Measurements from ENCODE around the gene DSCAML1.

DSCAML1 gene

DNA sequence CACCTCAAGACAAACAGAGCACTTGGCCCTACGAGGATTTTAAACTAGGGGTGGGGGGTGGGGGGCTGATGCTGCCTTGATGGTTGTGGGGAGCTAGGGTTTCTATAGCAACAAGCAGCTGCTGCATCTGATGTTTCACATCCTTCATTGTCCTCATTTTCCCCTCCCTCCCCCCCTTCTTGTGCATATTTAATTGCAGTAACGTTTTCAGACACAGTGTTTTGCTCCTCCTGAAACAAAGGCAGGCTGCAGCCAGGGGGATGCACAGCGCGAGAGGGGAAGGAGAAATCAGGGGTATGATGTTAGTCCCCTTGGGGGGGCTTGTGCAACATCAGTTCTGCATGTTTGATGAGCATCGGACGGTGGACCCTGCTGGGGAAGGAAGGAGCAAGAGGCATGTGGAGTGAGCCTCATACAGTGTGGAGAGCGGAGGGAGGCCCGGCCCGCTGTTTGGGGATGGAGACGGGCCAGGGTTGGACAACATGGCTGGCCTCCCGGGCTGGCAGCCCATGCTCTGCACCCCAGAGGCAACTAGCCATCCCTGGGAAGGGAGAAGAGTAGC is 261.1 kb downstream of the DSCAML1 start:
- DNase-seq, result peak; percentile 88

DNA sequence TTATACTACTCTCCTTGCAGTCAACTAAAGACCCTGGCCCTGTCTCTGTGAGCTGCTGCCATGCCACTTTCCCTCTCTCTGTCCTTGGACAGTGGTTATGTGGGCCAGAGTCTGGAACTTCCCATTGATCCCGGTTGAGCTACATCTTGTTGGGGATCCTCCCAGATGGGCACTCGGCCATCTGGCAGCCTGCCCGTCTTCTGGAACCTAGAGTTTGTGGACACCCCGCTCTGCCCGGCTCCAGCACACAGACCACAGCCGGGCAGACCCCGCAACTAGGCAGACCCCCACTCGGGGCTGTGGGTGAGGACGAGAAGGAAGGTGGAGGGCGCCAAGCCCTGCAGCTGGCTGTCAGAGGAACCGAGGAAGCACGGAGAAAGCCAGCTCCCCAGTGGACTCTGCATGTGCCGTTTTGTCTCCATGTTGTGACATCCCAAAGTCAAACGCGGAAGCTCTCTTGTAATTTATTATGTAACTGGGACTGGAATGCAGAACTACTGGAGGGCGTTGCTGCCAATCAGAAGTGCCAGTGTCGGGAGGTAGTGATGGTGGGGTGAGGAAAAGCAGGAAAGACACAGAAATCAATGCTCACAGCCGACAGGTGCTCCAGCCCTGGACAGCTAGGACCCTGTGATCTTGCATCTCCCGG is 261.7 kb downstream of the DSCAML1 start:
- DNase-seq, result peak; percentile 88

GRCh38 chr11:117532568-117532967 is 264.4 kb downstream of the DSCAML1 start:
- DNase-seq, result no peak

GRCh38 chr11:117529816-117530215 is 267.2 kb downstream of the DSCAML1 start:
- DNase-seq, result no peak

DNA sequence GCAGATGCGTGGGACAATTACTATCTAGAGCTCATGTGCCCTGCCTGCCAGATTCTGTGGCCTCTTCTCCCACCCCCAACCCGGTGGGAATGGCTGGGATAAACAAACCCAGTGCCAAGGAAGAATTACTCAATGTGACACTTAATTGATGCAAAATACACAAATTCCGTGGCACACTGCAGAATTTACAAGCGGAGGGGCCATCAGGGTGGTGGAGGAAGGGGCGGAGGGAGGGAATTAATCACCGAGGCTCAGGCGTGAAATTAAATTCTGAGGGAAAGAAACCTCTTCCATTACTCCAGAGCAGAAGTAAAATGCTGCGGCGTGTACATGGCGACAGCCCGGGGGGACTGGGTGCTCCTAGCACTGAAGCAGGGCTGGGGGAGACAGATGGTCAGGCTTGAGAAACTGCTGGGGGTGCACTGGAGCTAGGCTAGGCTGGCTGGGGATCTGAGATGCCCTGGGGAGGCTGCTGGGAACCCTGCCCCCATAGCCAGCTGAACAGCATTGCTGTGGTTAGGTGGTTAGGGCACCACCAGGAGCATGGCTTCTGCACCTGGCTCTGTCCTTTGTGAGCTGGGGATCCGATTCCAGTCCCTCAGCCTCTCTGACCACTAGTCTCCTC is 268.8 kb downstream of the DSCAML1 start:
- DNase-seq, result no peak

- no peak for DNase-seq
These were observed 269.7 kb downstream of the DSCAML1 start for GRCh38 chr11:117527271-117527670.

DNA sequence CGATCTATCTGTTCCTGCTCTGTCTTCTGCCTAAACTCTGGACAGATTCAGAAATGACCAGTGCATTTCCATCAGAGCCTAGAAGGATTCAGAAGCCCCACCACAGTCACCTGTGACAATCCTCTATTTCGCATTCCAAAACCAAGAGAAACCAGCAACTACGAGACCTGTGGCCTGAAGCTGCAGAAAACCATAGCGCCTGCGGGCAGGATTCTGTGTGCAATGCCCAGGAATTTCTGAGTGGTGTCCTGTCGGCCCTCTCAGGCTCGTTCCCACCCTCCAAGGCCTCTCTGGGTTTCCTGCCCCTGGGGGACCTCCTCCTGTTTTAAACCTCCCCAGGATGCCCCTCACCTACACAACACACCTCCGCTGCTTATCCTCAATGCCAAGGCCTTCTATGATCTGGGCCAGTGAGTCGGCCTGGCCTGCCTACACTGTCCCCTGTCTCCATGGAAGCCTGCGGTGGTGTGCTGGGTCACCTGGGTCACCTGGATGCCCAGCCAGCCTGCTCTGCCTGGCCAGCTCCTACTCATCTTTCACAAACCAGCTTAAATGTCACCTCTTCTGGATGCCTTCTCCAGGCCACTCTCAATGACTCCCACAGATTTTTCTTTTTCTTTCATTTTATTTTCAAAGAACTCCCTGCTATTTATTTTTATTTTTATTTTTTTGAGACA is 271.0 kb downstream of the DSCAML1 start:
- no peak for DNase-seq

DNA sequence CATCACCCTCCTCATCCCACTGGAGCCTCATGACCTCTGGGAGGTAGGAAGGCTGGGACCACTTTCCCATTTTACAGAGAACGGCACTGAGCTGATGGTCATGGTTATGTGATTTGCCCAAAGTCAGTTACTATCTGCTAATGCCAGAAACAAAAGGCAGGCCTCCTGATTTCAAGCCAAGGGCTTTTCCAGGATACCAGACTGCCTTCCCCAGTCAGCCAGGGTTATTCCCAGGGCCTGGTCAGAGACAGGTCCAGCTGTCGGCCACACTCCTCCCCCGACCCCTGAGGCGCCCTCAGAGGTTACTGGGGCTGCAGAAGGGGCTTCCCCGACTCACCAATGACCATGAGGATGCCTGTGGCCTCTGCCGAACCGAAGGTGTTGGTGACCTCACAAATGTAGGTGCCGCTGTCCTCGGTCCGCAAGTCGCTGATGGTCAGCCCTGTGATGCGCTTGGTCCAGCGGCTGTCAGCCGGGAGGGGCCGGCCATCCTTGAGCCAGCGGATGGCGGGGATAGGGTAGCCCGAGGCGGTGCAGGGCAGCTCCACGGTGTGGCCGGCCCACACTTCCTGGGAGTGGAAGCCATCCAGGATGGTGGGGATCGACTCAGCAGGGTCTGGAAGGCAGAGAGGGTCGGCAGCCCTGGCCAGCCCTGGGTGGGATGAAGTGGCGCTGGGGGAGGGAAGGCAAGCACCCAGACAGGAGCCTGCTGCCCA is 272.4 kb downstream of the DSCAML1 start:
- no peak for DNase-seq

DNA sequence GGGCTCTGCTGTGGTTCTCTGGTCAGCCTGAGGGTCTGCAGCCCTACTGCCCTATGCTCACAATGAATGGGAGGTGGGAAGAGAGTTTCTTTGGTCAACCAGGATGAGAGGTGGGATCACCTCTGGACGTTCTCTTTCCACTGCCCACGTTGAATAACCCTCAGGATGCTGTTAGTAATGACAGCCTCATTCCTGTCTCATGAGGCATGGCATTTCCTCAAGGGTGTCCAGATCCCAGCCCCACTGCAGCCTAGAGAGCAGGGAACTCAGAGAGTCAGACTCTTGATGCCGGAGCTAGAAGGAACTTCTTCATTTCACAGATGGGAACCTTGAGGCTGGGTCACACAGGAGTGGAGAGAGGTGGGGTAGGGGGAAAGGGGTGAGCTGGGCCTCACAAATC is 273.3 kb downstream of the DSCAML1 start:
- DNase-seq, result no peak

GRCh38 chr11:117521974-117522373 is 275.0 kb downstream of the DSCAML1 start:
- DNase-seq, result no peak

DNA sequence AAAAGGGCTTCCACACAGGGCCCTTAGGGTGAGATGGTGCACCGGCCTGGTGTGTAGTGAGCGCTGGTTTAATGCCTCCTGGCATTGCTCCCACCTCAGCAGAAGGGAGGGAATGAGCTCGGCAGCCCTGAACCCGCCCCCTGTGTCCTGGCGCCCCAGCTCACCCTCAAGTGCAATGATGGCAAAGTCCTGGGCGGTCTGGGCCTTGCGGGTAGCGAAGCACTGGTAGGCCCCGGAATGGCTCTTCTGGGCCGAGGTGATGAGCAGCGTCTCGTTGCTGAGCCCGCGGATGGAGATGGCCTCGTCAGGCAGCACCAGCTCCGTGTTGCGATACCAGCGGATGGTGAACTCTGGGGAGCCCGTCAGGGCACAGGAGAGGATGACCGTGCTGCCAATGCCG is 276.1 kb downstream of the DSCAML1 start:
- DNase-seq, result no peak

- no peak for DNase-seq
These were observed 276.8 kb downstream of the DSCAML1 start for GRCh38 chr11:117520201-117520600.

DNA sequence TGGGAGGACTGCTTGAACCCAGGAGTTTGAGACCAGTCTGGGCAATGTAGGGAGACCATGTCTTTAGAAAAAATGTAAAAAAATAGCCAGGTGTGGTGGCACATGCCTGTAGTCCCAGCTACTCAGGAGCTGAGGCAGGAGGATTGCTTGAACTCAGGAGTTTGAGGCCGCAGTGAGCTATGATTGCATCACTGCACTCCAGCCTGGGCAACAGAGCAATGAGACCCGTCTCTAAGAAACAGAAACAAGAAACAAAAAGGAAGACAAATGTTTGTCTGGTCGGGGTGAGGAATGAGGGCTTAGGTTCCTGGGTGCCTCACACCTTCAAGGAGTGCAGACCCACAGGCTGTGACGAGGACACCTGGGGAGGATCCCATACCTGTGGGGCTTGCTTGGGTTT is 277.4 kb downstream of the DSCAML1 start:
- DNase-seq, result no peak

DNA sequence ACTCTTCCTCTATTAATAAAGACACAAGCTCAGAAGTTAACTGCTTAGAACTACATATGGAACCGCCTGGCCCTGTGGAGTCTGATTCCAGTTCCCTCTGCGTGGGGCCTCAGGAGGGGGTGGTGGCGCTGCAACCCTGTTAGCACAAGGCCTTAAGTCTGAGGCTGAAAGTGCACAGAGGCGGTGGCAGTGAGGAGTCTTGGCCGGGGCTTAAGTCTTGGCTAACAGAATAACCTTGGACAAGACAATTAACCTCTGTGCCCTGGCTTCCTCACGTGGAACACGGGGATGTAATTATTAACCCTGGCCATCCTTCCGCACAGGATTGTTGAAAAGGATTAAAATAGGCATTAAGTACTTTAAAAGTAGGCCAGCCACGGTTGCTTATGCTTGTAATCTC is 277.8 kb downstream of the DSCAML1 start:
- no peak for DNase-seq

GRCh38 chr11:117518455-117518854 is 278.6 kb downstream of the DSCAML1 start:
- no peak for DNase-seq

DNA sequence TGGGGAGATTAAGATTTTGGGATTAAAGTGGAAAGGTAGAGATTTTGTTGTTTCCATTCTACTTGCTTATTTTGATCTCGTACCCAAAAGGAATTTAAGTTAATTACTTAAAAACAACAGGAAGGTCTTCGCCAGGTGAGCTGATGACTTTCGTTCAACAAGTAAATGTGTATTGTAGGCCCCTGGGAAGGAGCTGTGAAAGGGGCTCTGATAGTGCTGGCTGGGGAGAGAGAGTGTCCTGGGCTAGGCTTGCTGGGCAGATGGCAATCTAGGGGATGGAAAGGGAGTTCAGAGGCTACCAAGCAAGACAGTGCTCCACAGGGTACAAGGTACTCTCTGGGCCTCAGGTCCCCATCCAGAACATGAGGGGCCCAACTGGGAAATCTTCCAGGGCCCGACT is 279.9 kb downstream of the DSCAML1 start:
- DNase-seq, result no peak

GRCh38 chr11:117515892-117516787 is 280.9 kb downstream of the DSCAML1 start:
- DNase-seq, result no peak

GRCh38 chr11:117514256-117514655 is 282.8 kb downstream of the DSCAML1 start:
- DNase-seq, result no peak

DNA sequence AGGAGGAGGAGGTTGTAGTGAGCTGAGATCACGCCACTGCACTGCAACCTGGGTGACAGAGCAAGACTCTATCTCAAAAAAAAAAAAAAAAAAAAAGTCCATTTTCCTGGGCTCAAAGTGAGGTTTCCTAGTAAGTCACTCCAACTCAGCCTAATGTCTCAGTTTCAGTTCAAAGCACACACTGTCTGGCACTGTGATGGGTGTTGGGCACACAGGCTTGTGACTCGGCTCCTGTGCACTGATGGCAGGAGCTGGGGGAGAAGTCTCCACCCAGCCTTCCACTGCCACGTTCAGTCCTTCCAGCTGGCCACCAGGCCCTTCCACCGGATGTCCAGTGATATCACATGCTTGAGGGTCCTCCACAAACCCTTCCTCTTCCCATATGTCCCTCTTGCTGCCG is 283.4 kb downstream of the DSCAML1 start:
- no peak for DNase-seq

- DNase-seq, result no peak
These were observed 285.0 kb downstream of the DSCAML1 start for GRCh38 chr11:117511931-117512539.

DNA sequence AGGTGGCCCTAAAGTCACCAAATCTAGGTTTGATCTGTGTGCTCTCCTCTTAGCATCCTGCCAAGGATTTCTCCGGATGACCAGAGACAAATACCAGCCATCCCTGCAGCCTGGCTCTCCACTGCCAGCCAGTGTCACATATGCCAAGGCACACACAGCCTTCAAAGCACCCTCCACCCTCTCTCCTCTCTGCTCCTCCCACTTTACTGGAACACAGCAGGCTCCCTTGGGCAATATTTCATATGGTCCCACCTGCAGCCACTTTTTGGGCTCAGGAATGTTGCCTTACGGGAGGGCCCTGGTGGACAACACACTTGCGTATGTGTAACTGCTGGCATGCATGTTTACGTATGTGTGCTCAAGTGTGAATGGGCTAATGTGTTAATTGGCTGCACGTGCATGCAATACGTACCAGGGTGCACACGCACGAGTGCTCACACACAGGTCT is 285.5 kb downstream of the DSCAML1 start:
- DNase-seq, result no peak

- no peak for DNase-seq
These were observed 286.4 kb downstream of the DSCAML1 start for GRCh38 chr11:117510646-117511045.
